Stimulated activated CD8-positive, alpha-beta memory T cell treated with anti-CD3 and anti-CD28 coated beads, Interleukin-7, amount 100 ng/mL, for 48 hours (primary cell): ENCODE data around the gene GRAP2.
A peak's percentile ranks its signal among the peaks of the same experiment; 100 is the strongest.
"Not testable (repeated sequence)": the region's sequence is repeated elsewhere in the genome, so short reads cannot be mapped to it uniquely, and the experiment has no call there.

Source experiments
- DNase-seq, 2 donors: peaks; one replicate each; pipeline ENCODE4 v3.0.0-alpha.2; 2020; ENCODE audit warnings: low read depth in 1 of 2; ENCODE audit errors: extremely low read depth in 1 of 2

The GRAP2 gene

GRCh38 chr22:39942439-39943230 lies 41.8 kb downstream of the GRAP2 start:
- no peak for DNase-seq

DNA sequence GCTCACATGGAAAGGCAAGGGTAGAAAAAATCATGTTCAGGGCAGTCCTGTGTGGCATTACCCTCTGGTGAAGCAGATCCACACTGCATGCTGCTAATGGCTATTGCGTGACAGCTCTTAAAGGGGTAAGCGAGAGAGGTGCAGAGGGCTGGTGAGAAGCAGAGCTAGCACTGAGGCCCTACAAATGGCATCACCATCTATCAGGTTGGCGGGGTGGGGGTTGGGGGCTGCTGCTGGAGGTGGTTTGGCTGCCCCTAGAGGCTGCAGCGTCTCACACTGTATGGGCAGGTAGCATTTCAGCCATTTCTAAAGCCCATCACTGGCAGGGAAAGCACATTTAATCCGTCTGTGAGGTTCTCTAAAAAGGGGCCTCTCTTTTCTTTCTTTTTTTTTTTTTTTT lies 42.5 kb downstream of the GRAP2 start:
- DNase-seq, result peak in 1 of 2 donors; percentile 69

GRCh38 chr22:39943953-39944872 lies 43.3 kb downstream of the GRAP2 start:
- no peak for DNase-seq

- DNase-seq, result no peak
Observed at GRCh38 chr22:39946126-39946502, 45.2 kb downstream of the GRAP2 start.

- DNase-seq, result no peak
Observed at GRCh38 chr22:39946503-39947219, 45.8 kb downstream of the GRAP2 start.

DNA sequence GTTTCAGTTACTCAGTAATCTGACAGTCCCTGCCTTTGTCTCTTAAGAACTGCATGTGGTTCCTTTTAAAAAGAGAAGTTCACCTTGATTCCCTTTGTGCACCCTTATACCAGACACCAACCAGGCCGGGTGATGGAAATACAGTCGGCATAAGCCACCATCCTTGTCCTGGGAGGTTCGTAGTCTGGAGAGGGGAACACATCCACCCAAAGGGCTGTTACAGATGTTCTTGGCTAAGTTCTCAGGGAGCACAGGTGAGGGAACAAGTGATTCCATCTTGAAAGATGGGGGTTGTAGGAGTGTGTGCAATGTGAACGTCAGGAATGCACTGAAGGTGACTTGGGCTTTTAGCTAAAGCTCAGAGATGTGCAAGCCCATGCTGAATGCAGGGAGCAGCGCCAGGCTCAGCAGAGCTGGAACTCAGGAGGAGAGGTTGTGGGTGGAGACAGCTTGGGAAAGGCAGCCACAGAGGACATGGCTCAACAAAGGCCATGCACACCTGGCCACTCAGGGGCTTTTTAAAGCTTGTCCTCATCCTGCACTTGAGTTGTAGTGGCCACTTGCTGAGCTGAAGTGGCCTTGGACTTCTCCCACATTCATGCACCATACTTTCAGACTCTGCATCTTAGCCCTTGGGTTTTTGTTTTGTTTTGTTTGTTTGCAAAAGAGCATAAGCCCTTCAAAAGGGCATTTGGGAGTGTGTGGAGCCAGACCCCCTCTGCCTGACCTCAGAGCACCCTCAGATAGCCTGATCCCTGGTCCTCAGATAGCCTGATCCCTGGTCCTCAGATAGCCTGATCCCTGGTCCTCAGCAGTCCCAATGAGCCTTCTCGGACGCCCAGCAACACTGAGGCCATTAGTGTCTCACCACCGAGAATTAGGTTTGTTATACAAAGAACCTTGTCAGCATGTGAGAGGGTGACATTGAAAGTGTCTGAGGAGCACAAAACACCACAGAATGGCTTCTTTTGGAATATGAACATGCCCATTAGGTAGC lies 46.6 kb downstream of the GRAP2 start:
- no peak for DNase-seq

- DNase-seq, result no peak
Observed at GRCh38 chr22:39949964-39950737, 49.3 kb downstream of the GRAP2 start.

DNA sequence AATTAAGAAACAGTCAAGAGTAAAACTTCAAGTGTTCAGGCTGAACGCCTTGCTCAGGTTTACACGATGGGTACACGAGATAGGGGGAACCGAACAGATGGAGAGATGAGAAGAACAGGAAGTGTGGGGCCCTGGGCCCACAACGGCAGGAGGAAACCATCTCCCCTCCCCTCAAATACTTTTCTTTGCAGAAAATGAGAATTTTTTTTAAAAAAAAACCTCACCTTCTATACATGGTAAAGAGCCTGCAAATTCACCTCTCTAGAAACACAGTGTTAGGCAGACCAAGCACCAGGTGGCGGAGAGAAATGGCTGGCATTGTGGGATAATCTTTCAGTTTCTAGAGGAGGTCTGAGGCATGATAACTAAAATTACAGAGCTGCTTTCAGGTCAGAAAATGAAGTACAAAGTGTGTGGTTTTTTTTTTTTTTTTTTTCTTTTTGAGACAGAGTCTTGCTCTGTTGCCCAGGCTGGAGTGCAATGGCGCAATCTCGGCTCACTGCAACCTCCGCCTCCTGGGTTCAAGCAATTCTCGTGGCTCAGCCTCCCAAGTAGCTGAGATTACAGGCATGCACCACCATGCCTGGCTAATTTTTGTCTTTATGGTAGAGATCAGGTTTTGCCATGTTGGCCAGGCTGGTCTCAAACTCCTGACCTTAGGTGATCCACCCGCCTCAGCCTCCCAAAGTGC lies 50.9 kb downstream of the GRAP2 start:
- not testable (repeated sequence) for DNase-seq

GRCh38 chr22:39952347-39952746 lies 51.5 kb downstream of the GRAP2 start:
- no peak for DNase-seq

- no peak for DNase-seq
Observed at GRCh38 chr22:39953101-39953500, 52.2 kb downstream of the GRAP2 start.

DNA sequence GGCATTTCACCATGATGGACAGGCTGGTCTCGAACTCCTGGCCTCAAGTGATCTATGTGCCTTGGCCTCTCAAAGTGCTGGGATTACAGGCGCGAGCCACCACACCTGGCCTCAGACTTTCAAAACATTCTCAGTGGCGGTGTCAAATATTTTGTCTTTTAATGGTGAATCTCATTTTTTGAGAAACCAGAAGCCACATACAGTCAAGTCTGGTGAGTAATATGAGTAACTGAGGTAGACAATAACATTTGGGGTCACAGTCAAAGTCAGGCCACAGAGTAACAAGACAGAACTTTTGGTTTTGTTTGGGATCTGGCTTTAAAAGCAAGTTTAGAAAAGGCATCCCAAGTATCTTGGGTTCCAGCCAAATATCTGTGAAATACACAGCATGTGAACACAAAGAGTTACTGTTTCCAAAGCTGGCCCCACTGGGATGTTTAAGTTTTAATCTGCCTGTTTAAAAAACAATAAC lies 53.7 kb downstream of the GRAP2 start:
- DNase-seq, result no peak

DNA sequence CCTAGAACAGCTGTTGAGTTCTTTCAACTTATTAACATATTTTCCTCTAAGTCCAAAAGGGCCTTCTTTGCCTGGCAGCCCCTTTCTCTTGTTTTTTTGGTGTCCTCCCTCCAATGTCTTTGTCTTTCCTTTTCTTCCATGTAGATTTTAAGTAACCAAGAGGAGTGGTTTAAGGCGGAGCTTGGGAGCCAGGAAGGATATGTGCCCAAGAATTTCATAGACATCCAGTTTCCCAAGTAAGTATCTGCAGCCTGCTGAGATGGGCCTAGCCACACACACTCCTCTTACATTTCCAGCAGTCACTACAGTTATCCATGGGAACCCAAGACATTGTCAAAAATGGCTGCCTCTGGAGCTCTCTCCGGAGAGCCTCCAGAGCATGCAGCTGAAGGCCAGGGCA lies 54.8 kb downstream of the GRAP2 start:
- DNase-seq, result no peak

DNA sequence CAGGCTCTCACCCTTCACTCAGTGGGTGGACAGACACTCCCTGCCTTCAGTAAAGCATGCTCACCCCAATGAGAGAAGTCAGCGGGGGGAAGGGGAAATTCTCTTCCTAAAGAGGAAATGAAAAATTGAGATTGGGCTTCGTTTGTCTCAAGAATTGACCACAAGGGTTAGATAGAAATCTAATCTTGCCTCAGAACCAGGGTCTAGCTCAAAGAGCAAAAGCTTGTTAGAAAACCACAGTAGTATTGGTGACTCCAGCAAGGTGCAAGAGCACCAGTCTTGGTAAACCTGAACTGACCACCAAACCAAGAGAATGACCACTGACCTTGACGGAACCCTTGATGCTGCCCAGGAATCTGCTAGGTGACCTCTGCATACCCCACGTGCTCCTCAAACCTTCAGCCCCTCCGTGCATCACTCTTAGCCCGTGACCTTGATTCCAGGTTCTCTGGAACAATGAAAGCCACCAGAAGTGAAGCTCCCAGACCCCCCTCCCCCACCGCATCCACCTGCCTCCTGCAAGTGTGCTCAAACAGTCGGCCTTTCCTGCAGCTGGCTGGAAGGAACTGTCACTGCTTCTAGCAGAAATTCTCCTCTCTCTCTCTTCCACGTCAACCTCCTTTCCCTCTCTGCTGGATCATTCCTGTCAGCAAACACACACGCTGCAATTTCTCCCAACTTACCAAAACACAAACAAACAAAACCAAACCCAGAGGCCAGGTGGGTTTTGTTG lies 56.2 kb downstream of the GRAP2 start:
- DNase-seq, result no peak

- DNase-seq, result no peak
Observed at GRCh38 chr22:39958009-39958711, 57.3 kb downstream of the GRAP2 start.

GRCh38 chr22:39958949-39959639 lies 58.2 kb downstream of the GRAP2 start:
- no peak for DNase-seq

DNA sequence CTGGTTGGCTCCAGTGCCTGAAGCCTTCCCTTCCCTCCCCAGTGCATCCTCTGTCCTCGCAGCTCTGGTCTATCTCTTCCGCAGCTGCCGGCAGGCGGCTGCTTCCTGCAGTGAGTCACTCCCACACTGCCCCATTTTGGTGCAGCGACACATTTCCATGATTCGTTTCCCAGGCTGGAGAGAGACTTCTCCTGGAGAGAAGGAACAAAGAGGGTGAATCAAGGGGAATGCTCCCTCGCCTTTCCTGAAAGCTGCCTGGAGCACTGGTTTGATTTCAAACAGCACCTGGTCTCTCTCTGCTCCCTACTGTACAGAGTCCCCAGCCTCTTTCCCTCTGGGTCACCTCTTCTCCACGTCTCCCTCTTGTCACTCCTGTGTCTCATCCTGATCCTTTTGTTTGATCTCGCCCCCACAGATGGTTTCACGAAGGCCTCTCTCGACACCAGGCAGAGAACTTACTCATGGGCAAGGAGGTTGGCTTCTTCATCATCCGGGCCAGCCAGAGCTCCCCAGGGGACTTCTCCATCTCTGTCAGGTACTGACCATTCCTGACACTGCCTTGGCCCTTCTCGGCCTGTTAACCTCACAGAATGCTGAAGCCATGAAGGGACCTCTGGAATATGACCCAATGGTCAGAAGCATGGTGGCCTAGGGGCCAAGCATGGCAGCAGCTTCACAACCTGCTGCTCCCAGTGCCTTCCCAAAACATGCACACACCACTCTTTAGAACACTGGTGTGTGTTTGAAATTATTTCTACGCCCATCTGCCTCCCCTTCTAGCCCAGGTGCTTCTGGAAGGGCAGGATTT lies 59.0 kb downstream of the GRAP2 start, which contains the start of gene TMA7B:
TMA7B (plus strand) TSS at position 758 of the 808 bp plus-strand sequence. CDS start 3,978 bp downstream, outside the sequence.
- no peak for DNase-seq
